ENCODE results near the gene SLC35F3. TPM values are rescaled to one million over a fixed set of nuclear protein-coding genes. Genes with fewer than 3 reads are reported as not detected.

The SLC35F3 gene
- total RNA-seq, 1 experiment from 2014 or later, result 0.94 TPM

DNA sequence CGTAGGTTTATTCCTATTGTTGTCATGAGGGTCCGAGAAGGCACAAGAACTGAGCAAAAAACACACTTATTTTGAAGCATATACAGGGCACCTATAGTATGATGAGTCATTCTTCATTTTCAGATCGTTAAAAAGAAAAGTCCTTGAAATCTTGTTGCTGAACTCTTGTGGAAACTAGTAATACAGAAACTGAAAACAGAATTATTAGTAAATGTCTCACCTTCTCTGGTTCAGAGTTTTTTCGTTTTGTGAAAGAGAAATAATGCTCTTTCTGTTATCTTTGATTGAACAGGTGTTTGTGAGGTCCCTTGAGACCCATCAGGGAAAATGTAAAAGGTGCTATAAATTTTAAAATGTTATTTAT is 366.7 kb downstream of the SLC35F3 start:
- Mint-ChIP-seq H3K27ac (no peak overlapping the region), H3K4me1 (no peaks in the 10 kb centered on the region), H3K36me3 (no peaks in the 10 kb centered on the region), H3K9me3 (peaks cover 11% of the 10 kb centered on the region), H3K27me3 (ENCODE audit: low read depth) (peaks cover 4% of the 10 kb centered on the region; the same call in 1 of the 2 replicates), H3K4me3 (no peak overlapping the region)
- no peak for ATAC-seq
- DNase-seq (ENCODE audit: low spot score), result no peak
- ChIA-PET CTCF (no interaction called here), POLR2A (no interaction called here)
- no peak for TF ChIP-seq MXD4 (CRISPR knock-in tag; IDR thresholded peaks at IDR 0.05; ENCODE audit: borderline replicate concordance)

DNA sequence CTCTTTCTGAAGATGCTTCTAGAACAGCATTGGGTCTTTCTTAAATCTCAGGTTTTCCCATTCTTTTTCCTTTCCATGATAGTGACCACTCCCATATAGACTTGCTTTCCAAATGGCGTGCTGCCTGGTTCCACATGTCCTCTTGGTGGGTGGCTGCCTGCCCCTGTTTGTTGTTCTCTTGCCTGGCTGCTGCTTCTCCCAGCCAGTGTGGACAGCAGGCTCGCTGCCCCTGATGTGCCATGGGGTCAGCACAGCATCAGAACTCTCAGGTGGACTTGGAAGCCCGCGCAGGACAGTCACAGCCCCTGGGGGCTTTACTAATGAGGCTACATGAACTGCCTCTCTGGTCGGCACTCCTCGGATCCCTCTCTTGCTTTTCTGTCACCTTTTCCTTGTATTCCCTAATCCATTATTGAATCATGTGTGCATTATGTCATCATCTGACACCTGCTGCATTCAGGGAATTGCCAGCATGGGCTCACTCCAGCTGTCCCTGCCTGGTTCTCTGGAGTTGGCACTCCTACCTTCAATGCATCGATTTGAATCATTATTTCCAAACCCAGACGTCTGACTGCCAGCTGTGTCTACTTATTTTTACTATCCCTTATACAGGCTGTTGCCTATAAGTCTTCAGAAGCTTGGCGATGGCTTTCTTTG is 368.3 kb downstream of the SLC35F3 start:
- ChIA-PET POLR2A (no interaction called here), CTCF (no interaction called here)
- H3K4me1 Mint-ChIP-seq, result no peaks in the 10 kb centered on the region; the same call in 1 of the 2 replicates
- H3K4me3 Mint-ChIP-seq, result no peak overlapping the region
- ATAC-seq (no peak), DNase-seq (ENCODE audit: low spot score) (no peak)
- H3K36me3 Mint-ChIP-seq, result no peaks in the 10 kb centered on the region
- H3K27ac Mint-ChIP-seq, result no peak overlapping the region
- H3K27me3 Mint-ChIP-seq (ENCODE audit: low read depth), result peaks cover 4% of the 10 kb centered on the region; the same call in 1 of the 2 replicates
- TF ChIP-seq, protein P1, sequence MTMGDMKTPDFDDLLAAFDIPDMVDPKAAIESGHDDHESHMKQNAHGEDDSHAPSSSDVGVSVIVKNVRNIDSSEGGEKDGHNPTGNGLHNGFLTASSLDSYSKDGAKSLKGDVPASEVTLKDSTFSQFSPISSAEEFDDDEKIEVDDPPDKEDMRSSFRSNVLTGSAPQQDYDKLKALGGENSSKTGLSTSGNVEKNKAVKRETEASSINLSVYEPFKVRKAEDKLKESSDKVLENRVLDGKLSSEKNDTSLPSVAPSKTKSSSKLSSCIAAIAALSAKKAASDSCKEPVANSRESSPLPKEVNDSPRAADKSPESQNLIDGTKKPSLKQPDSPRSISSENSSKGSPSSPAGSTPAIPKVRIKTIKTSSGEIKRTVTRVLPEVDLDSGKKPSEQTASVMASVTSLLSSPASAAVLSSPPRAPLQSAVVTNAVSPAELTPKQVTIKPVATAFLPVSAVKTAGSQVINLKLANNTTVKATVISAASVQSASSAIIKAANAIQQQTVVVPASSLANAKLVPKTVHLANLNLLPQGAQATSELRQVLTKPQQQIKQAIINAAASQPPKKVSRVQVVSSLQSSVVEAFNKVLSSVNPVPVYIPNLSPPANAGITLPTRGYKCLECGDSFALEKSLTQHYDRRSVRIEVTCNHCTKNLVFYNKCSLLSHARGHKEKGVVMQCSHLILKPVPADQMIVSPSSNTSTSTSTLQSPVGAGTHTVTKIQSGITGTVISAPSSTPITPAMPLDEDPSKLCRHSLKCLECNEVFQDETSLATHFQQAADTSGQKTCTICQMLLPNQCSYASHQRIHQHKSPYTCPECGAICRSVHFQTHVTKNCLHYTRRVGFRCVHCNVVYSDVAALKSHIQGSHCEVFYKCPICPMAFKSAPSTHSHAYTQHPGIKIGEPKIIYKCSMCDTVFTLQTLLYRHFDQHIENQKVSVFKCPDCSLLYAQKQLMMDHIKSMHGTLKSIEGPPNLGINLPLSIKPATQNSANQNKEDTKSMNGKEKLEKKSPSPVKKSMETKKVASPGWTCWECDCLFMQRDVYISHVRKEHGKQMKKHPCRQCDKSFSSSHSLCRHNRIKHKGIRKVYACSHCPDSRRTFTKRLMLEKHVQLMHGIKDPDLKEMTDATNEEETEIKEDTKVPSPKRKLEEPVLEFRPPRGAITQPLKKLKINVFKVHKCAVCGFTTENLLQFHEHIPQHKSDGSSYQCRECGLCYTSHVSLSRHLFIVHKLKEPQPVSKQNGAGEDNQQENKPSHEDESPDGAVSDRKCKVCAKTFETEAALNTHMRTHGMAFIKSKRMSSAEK (CRISPR knock-in tag; IDR thresholded peaks at IDR 0.05; ENCODE audit: borderline replicate concordance), result no peak
- TF ChIP-seq, protein P2, sequence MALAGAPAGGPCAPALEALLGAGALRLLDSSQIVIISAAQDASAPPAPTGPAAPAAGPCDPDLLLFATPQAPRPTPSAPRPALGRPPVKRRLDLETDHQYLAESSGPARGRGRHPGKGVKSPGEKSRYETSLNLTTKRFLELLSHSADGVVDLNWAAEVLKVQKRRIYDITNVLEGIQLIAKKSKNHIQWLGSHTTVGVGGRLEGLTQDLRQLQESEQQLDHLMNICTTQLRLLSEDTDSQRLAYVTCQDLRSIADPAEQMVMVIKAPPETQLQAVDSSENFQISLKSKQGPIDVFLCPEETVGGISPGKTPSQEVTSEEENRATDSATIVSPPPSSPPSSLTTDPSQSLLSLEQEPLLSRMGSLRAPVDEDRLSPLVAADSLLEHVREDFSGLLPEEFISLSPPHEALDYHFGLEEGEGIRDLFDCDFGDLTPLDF (CRISPR knock-in tag; IDR thresholded peaks at IDR 0.05), result no peak
- TF ChIP-seq, protein P3, sequence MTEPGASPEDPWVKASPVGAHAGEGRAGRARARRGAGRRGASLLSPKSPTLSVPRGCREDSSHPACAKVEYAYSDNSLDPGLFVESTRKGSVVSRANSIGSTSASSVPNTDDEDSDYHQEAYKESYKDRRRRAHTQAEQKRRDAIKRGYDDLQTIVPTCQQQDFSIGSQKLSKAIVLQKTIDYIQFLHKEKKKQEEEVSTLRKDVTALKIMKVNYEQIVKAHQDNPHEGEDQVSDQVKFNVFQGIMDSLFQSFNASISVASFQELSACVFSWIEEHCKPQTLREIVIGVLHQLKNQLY (CRISPR knock-in tag; IDR thresholded peaks at IDR 0.05), result no peak
- TF ChIP-seq EMX1 (CRISPR knock-in tag; IDR thresholded peaks at IDR 0.05), result no peak
- TF ChIP-seq ATF1 (CRISPR knock-in tag; IDR thresholded peaks at IDR 0.05), result no peak
- no peak for TF ChIP-seq FOXP1 (CRISPR knock-in tag; IDR thresholded peaks at IDR 0.05; ENCODE audit: borderline replicate concordance)
- H3K9me3 Mint-ChIP-seq, result peaks cover 11% of the 10 kb centered on the region

DNA sequence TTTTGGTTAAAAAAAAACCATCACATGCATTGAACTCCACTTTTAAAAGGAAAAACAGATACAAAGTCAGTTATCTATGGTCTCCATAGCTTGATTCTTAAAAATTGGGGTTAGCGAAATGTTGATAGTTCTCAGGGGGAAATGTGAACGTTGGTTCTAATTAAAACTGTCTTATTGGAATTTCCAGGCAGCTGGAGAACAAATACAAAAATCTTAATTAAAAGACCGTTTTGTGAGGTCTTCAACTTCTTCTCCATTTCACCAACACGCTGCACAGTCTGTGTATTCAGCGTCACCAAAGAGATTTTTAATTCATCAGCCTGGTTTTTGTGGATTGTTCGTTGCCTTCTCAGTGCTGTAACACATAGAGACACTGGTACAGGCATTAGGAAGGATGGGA is 369.5 kb downstream of the SLC35F3 start:
- peaks cover 5% of the 10 kb centered on the region for H3K4me1 Mint-ChIP-seq
- no peak overlapping the region for H3K27ac Mint-ChIP-seq
- H3K36me3 Mint-ChIP-seq, result no peaks in the 10 kb centered on the region
- ATAC-seq (no peak), DNase-seq (ENCODE audit: low spot score) (no peak)
- H3K27me3 Mint-ChIP-seq (ENCODE audit: low read depth), result peaks cover 4% of the 10 kb centered on the region; the same call in 1 of the 2 replicates
- POLR2A ChIA-PET, result interaction anchor here (0.6 kb wide), 1 partner anchor 191 kb away, joined by 4 read pairs; no protein-coding TSS in a partner anchor
- H3K4me3 Mint-ChIP-seq, result no peak overlapping the region
- H3K9me3 Mint-ChIP-seq, result peaks cover 12% of the 10 kb centered on the region
- CTCF ChIA-PET, result interaction anchor here (1.3 kb wide), 1 partner anchor 36 kb away, joined by 4 read pairs; no protein-coding TSS in a partner anchor
- TF ChIP-seq KAT7 (CRISPR knock-in tag; IDR thresholded peaks at IDR 0.05; ENCODE audit: borderline replicate concordance) (no peak), ZNF317 (CRISPR knock-in tag; IDR thresholded peaks at IDR 0.05; ENCODE audit: borderline replicate concordance, low read depth) (no peak), ZNF232 (CRISPR knock-in tag; IDR thresholded peaks at IDR 0.05) (no peak), ELF4 (CRISPR knock-in tag; IDR thresholded peaks at IDR 0.05; ENCODE audit: low read depth) (no peak)
- TF ChIP-seq, protein P4, sequence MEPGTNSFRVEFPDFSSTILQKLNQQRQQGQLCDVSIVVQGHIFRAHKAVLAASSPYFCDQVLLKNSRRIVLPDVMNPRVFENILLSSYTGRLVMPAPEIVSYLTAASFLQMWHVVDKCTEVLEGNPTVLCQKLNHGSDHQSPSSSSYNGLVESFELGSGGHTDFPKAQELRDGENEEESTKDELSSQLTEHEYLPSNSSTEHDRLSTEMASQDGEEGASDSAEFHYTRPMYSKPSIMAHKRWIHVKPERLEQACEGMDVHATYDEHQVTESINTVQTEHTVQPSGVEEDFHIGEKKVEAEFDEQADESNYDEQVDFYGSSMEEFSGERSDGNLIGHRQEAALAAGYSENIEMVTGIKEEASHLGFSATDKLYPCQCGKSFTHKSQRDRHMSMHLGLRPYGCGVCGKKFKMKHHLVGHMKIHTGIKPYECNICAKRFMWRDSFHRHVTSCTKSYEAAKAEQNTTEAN (CRISPR knock-in tag; IDR thresholded peaks at IDR 0.05), result no peak
- TF ChIP-seq, protein P5, sequence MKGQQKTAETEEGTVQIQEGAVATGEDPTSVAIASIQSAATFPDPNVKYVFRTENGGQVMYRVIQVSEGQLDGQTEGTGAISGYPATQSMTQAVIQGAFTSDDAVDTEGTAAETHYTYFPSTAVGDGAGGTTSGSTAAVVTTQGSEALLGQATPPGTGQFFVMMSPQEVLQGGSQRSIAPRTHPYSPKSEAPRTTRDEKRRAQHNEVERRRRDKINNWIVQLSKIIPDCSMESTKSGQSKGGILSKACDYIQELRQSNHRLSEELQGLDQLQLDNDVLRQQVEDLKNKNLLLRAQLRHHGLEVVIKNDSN (CRISPR knock-in tag; IDR thresholded peaks at IDR 0.05), result no peak
- TF ChIP-seq, protein P2 (CRISPR knock-in tag; IDR thresholded peaks at IDR 0.05), result no peak
- TF ChIP-seq, protein P6, sequence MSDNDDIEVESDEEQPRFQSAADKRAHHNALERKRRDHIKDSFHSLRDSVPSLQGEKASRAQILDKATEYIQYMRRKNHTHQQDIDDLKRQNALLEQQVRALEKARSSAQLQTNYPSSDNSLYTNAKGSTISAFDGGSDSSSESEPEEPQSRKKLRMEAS (CRISPR knock-in tag; IDR thresholded peaks at IDR 0.05), result no peak
- TF ChIP-seq, protein P7, sequence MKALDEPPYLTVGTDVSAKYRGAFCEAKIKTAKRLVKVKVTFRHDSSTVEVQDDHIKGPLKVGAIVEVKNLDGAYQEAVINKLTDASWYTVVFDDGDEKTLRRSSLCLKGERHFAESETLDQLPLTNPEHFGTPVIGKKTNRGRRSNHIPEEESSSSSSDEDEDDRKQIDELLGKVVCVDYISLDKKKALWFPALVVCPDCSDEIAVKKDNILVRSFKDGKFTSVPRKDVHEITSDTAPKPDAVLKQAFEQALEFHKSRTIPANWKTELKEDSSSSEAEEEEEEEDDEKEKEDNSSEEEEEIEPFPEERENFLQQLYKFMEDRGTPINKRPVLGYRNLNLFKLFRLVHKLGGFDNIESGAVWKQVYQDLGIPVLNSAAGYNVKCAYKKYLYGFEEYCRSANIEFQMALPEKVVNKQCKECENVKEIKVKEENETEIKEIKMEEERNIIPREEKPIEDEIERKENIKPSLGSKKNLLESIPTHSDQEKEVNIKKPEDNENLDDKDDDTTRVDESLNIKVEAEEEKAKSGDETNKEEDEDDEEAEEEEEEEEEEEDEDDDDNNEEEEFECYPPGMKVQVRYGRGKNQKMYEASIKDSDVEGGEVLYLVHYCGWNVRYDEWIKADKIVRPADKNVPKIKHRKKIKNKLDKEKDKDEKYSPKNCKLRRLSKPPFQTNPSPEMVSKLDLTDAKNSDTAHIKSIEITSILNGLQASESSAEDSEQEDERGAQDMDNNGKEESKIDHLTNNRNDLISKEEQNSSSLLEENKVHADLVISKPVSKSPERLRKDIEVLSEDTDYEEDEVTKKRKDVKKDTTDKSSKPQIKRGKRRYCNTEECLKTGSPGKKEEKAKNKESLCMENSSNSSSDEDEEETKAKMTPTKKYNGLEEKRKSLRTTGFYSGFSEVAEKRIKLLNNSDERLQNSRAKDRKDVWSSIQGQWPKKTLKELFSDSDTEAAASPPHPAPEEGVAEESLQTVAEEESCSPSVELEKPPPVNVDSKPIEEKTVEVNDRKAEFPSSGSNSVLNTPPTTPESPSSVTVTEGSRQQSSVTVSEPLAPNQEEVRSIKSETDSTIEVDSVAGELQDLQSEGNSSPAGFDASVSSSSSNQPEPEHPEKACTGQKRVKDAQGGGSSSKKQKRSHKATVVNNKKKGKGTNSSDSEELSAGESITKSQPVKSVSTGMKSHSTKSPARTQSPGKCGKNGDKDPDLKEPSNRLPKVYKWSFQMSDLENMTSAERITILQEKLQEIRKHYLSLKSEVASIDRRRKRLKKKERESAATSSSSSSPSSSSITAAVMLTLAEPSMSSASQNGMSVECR (CRISPR knock-in tag; IDR thresholded peaks at IDR 0.05; ENCODE audit: borderline replicate concordance), result no peak
